Stimulated activated CD4-positive, alpha-beta T cell treated with anti-CD3 and anti-CD28 coated beads, Interleukin-2, amount 100 ng/mL, for 4 hours (primary cell): ENCODE data around the gene THOC3.
"Not testable (repeated sequence)": the region's sequence is repeated elsewhere in the genome, so short reads cannot be mapped to it uniquely, and the experiment has no call there.

ENCODE experiments used
- DNase-seq: peaks from one replicate; pipeline ENCODE4 v3.0.0-alpha.2; 2020; ENCODE audit warnings: low read depth

Gene THOC3, protein sequence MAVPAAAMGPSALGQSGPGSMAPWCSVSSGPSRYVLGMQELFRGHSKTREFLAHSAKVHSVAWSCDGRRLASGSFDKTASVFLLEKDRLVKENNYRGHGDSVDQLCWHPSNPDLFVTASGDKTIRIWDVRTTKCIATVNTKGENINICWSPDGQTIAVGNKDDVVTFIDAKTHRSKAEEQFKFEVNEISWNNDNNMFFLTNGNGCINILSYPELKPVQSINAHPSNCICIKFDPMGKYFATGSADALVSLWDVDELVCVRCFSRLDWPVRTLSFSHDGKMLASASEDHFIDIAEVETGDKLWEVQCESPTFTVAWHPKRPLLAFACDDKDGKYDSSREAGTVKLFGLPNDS

GRCh38 chr5:175967471-175968372, at the start of gene THOC3:
Gene THOC3, minus strand, starts transcription at chr5:175968315. Its CDS starts 107 bp downstream, at chr5:175968208.
- DNase-seq, result peak; percentile 57

DNA sequence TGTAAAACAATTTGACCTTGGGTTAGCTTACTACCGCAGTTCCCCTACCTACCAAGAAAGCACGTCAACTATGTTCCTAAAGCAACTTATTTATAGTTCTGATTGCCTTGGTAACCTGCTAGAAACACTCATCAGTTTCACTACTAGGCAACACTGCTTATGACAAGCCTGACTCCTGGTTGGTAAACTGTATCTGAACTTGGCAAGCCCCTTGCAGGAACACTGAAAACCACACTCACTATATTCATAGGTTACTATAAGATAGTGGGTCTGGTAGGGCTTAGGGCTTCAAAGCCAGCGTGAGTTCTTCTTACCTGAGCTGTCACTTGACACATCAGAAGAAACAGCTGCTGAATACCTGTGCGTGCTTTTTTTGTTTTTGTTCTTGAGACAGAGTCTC, 49.2 kb upstream of the THOC3 start:
- not testable (repeated sequence) for DNase-seq

GRCh38 chr5:176014360-176014759, 46.2 kb upstream of the THOC3 start:
- not testable (repeated sequence) for DNase-seq

- not testable (repeated sequence) for DNase-seq
Observed at GRCh38 chr5:176011088-176011487, 43.0 kb upstream of the THOC3 start.

- DNase-seq, result not testable (repeated sequence)
Observed at GRCh38 chr5:176010202-176010601, 42.1 kb upstream of the THOC3 start.

- DNase-seq, result not testable (repeated sequence)
Observed at GRCh38 chr5:176007220-176007619, 39.1 kb upstream of the THOC3 start.

- not testable (repeated sequence) for DNase-seq
Observed at GRCh38 chr5:176006819-176007218, 38.7 kb upstream of the THOC3 start.

GRCh38 chr5:175997979-175998378, 29.9 kb upstream of the THOC3 start:
- not testable (repeated sequence) for DNase-seq

DNA sequence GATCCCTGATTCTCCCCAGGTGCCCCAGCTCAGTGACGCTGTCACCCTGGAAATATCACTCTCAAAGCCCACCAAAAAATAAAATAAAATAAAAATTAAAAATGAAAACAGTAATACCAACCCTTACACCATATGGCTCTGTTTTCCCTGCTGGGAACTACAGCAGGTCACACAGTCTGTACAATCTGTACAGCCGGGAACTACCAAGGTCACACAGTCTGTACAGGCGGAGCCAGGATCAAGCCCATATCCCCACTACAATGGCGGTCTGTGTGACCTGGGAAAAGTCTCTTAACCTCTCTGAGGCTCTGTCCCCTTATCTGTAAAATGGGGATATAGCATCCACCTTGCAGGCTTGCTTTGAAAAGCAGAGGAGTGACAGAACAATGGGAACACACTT, 29.4 kb upstream of the THOC3 start:
- DNase-seq, result not testable (repeated sequence)

DNA sequence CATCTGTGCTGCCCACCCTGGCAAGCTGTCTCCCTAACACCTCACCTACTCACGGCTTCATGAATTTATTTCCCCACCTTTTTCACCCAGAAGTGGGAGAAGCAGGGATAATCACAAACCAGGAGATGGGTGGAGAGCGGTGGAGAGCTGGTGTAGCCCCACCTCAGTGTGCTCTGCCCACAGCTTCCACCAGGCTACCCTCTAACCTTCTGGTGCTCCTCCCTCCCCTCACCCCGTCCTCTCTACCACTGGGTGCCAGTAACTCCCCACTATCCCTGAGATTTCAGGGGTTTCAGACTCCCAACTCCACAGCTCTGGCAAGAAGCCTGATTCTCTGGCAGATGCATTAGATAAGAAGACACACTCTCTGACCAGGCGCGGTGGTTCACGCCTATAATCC, 28.7 kb upstream of the THOC3 start:
- DNase-seq, result not testable (repeated sequence)

DNA sequence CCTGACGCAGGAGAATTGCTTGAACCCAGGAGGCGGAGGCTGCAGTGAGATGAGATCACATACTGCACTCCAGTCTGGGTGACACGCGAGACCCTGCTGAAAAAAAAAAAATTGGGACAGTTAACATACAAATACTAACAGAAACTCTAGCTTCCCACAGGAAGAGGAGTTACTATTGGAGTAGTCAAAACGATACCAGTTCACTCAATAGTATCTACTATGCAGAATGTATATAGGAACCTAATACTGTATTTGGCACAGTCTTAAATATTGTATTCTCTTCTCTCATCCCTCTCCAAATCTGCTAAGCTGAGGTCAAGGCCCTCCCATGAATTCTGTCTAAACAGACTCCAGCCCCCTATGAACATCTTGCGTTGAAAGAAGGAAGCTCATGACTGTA, 27.4 kb upstream of the THOC3 start:
- DNase-seq, result not testable (repeated sequence)

- DNase-seq, result not testable (repeated sequence)
Observed at GRCh38 chr5:175979371-175979995, 11.4 kb upstream of the THOC3 start.

DNA sequence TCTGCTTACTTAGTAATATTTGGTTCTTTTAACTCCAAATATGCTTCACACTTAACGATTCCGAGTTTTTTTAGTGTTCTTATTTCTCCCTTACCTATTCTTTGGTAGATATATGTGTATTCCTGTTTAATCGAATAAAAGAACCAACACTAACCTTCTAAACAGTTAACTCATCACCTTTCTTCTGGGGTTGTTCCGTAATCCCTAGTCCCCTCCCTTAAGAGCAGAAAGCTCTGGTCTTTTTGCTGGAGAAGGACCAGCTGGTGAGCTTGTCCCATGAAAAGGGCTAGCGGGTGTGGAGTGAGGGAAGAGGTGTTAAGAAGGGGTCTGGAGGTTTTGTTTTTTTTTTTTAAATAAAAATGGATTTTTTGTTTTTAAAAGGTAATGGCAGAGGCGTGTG, 266 bp upstream of the THOC3 start:
- DNase-seq, result not testable (repeated sequence)

- not testable (repeated sequence) for DNase-seq
Observed at GRCh38 chr5:175962329-175962728, 5.8 kb downstream of the THOC3 start.

- DNase-seq, result not testable (repeated sequence)
Observed at GRCh38 chr5:175960228-175960627, 7.9 kb downstream of the THOC3 start.

- DNase-seq, result not testable (repeated sequence)
Observed at GRCh38 chr5:175958515-175958914, 9.6 kb downstream of the THOC3 start.

- DNase-seq, result not testable (repeated sequence)
Observed at GRCh38 chr5:175954107-175954506, 14.0 kb downstream of the THOC3 start.

GRCh38 chr5:175952810-175953209, 15.3 kb downstream of the THOC3 start:
- DNase-seq, result not testable (repeated sequence)

DNA sequence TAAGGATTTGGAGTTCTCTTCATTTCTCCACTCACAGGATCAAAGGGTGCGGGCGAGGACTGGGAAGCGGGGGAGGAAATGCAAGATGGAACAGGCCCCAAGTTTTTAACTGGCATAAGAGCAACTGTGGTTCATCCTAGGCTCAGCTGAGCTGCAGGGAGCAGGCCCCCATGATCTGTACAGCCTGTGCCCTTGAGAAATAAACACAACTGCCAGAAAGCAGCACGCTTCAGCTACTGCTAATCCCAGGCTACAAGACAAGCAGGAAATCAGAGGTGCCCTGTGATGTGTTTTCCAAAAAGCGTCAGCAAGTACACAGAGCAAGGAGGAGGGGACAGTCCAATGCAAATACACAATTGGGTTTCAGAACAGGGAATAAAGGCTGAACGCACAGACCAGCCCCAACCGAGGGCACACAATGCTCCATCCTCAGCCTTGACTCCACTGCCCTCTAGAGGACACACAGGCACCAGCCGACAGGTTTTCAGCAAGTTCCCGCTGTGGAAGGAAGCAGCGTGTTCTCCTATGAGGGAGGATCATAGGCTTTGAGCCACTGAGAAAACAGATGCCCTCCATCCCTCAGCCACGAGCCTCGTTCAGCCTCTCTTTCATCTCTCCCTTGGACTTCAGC, 16.7 kb downstream of the THOC3 start:
- DNase-seq, result not testable (repeated sequence)

GRCh38 chr5:175948329-175949108, 19.6 kb downstream of the THOC3 start:
- not testable (repeated sequence) for DNase-seq

GRCh38 chr5:175943253-175943652, 24.9 kb downstream of the THOC3 start:
- DNase-seq, result not testable (repeated sequence)
